H1 (cell line): ENCODE results near the gene DLK1. TPM values are rescaled to one million over a fixed set of nuclear protein-coding genes. Genes with fewer than 3 reads are reported as not detected.

Experiments used
- ASH2L ChIP-seq: fragments of 200-600, 300-600 bp; sonication (generic); IDR thresholded peaks from one replicate; pipeline ENCODE4 v1.7.1; 2017; ENCODE audit warnings: low read length
- BACH1 ChIP-seq: IDR thresholded peaks from 2 replicates; pipeline ENCODE4 v1.6.1; 2012; ENCODE audit warnings: low read length, improper control_type of control experiment
- CHD1 ChIP-seq: IDR thresholded peaks from 2 replicates; pipeline ENCODE4 v1.6.1; 2012; ENCODE audit warnings: low read depth, low read length, improper control_type of control experiment
- HDAC2 ChIP-seq, 2 experiments: fragments of 300-600 bp in 1 of 2; sonication (generic) in 1 of 2; IDR thresholded peaks; 2 replicates each; pipeline ENCODE4 v1.6.1; 2011 to 2012; ENCODE audit warnings: low read depth in 2 of 2, low read length in 2 of 2, mild to moderate bottlenecking in 2 of 2, moderate library complexity in 2 of 2, borderline replicate concordance in 1 of 2, inconsistent platforms in 1 of 2
- KDM1A ChIP-seq: fragments of 200-600, 300-600 bp; sonication (generic); IDR thresholded peaks from 2 replicates; pipeline ENCODE4 v1.7.1; 2016; ENCODE audit warnings: mild to moderate bottlenecking, low read length, borderline replicate concordance
- YY1 ChIP-seq: IDR thresholded peaks from 2 replicates; pipeline ENCODE4 v1.6.1; 2011; ENCODE audit warnings: low read depth, mild to moderate bottlenecking, low read length
- polyA plus RNA-seq, 7 experiments: library from polyadenylated mRNA; depleted of rRNA in 3 of 7; stranded (reverse) in 5 of 7; unstranded in 2 of 7; fragments of >200 nt in 5 of 7; fragments of 200-250 nt in 2 of 7; gene quantifications; 1 replicate in 5 of 7; 2 replicates in 1 of 7; 4 replicates in 1 of 7; pipeline versions ENCODE4 v1.2.1 to v1.2.3, GENCODE V29; 2011 to 2013; ENCODE audit warnings: missing spikeins in 2 of 7, mixed read lengths in 2 of 7
- total RNA-seq: library from RNA; stranded (reverse); fragmentation: NEBNext Ultra II Directional; extraction: Animal tissue kit (Norgen Biotek cat#: 25700); gene quantifications from 2 replicates; pipeline ENCODE4 v1.2.1, GENCODE V29; 2021

DLK1 gene
- total and polyA plus RNA-seq, 2 of the 8 experiments (the other 6 are each of a cell fraction or from before 2014, with no cell fraction given) = 1.3 to 2.4 TPM

- no peak for TF ChIP-seq BACH1
- TF ChIP-seq ASH2L = no peak
- no peak for TF ChIP-seq YY1
- TF ChIP-seq HDAC2 (IDR thresholded peaks at IDR 0.05; ENCODE audit: borderline replicate concordance in 1 of 2, low read depth in 2 of 2, low read length in 2 of 2) = no peak
- no peak for TF ChIP-seq KDM1A
- no peak for TF ChIP-seq CHD1
These were observed 48.9 kb upstream of the DLK1 start (continued) for GRCh38 chr14:100677554-100678468.
